Measurements from ENCODE around the gene COX5A.

DNA sequence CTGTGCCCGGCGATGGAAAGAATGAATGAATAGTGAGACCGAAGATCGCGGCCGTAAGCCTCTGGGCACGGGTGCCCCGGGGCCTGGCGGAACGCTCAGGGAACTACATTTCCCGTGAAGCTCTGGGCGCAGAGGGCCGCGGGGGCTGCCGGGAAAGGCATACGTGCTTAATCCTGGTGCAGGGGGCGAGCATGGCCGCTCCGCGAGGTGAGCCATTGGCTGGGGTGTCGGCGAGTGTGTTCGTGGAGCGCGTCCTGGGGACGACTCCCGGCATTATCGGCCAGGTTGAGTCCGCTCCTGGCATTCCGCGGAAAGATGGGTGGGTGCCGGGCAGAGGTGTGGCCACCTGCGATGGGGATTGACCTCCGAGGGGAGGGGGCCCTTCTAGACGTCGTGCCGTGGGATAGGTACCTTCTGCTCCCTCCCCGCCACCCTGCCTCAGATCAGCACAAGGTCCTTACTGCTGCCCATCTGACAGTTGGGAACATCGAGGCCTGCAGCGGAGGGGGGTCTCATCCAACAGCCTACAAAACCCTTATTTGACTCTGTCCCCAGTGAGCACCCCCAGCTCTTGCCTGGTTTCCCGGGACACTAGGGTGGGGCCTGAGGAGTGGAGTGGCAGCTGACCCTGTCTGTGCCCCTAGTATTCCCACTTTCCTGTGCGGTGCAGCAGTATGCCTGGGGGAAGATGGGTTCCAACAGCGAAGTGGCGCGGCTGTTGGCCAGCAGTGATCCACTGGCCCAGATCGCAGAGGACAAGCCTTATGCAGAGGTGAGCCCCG is 47.8 kb downstream of the COX5A start, which contains the start of gene MPI:
- TF ChIP-seq, protein P1, sequence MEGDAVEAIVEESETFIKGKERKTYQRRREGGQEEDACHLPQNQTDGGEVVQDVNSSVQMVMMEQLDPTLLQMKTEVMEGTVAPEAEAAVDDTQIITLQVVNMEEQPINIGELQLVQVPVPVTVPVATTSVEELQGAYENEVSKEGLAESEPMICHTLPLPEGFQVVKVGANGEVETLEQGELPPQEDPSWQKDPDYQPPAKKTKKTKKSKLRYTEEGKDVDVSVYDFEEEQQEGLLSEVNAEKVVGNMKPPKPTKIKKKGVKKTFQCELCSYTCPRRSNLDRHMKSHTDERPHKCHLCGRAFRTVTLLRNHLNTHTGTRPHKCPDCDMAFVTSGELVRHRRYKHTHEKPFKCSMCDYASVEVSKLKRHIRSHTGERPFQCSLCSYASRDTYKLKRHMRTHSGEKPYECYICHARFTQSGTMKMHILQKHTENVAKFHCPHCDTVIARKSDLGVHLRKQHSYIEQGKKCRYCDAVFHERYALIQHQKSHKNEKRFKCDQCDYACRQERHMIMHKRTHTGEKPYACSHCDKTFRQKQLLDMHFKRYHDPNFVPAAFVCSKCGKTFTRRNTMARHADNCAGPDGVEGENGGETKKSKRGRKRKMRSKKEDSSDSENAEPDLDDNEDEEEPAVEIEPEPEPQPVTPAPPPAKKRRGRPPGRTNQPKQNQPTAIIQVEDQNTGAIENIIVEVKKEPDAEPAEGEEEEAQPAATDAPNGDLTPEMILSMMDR (IDR thresholded peaks at IDR 0.05) = no peak
- TF ChIP-seq EZH2 (IDR thresholded peaks at IDR 0.05; ENCODE audit: borderline replicate concordance, insufficient read depth, low read depth, low read length, poor library complexity, severe bottlenecking) = no peak
